ENCODE data around the gene NUCKS1. TPM values are rescaled to one million over a fixed set of nuclear protein-coding genes. Genes with fewer than 3 reads are reported as not detected.

The NUCKS1 gene
- total and polyA plus RNA-seq, 10 donors, result 26.9 to 142 (median 96.7) TPM

GRCh38 chr1:205766570-205766969, 16.6 kb upstream of the NUCKS1 start:
- intact Hi-C loops (cut with DNase I; ENCODE audit: low total_unique reads), result no loop called here
- no peak overlapping the region for H3K4me3 ChIP-seq
- 71 to 93% (median 85%) methylated on average over 3 of the region's 3 CpGs for WGBS, 5 donors

GRCh38 chr1:205766038-205766437, 16.1 kb upstream of the NUCKS1 start:
- H3K36me3 ChIP-seq, result peaks cover 0 to 44% (median 19%) of the 10 kb centered on the region in 6 donors
- WGBS, 5 donors, result 67 to 75% (median 69%) methylated on average over 5 of the region's 5 CpGs
- no peaks in the 10 kb centered on the region for H3K4me1 ChIP-seq
- H3K4me3 ChIP-seq, result no peak overlapping the region
- H3K27ac ChIP-seq, result no peak overlapping the region
- intact Hi-C loops (cut with DNase I; ENCODE audit: low total_unique reads), result no loop called here
- no peak for TF ChIP-seq POLR2AphosphoS5 (IDR thresholded peaks at IDR 0.05)
- TF ChIP-seq POLR2A (IDR thresholded peaks at IDR 0.05), result no peak
- TF ChIP-seq CTCF (IDR thresholded peaks at IDR 0.05 in 8 of 11, conservative IDR thresholded peaks at IDR 0.05 in 3 of 11), result no peak
- H3K9me3 ChIP-seq, result no peaks in the 10 kb centered on the region
- no peaks in the 10 kb centered on the region for H3K27me3 ChIP-seq (replicated peaks in 1 of 7)
- no peak for DNase-seq

More at GRCh38 chr1:205766570-205766969, 16.6 kb upstream of the NUCKS1 start:
- TF ChIP-seq CTCF (IDR thresholded peaks at IDR 0.05 in 8 of 11, conservative IDR thresholded peaks at IDR 0.05 in 3 of 11), result no peak
- TF ChIP-seq POLR2AphosphoS5 (IDR thresholded peaks at IDR 0.05), result no peak
- H3K27ac ChIP-seq, result no peak overlapping the region
- no peaks in the 10 kb centered on the region for H3K27me3 ChIP-seq (replicated peaks in 1 of 7)
- peaks cover 0 to 50% (median 19%) of the 10 kb centered on the region in 6 donors for H3K36me3 ChIP-seq
- H3K4me1 ChIP-seq, result peaks cover 0 to 5% (median 0%) of the 10 kb centered on the region in 6 donors
- no peak for DNase-seq
- no peaks in the 10 kb centered on the region for H3K9me3 ChIP-seq

- Histone ChIP-seq H3K27me3 (replicated peaks in 1 of 7) (no peaks in the 10 kb centered on the region), H3K27ac (no peak overlapping the region), H3K9me3 (no peaks in the 10 kb centered on the region), H3K4me3 (no peak overlapping the region), H3K36me3 (peaks cover 0 to 30% (median 8%) of the 10 kb centered on the region in 6 donors), H3K4me1 (no peaks in the 10 kb centered on the region)
- TF ChIP-seq CTCF (IDR thresholded peaks at IDR 0.05 in 8 of 11, conservative IDR thresholded peaks at IDR 0.05 in 3 of 11) (no peak), POLR2AphosphoS5 (IDR thresholded peaks at IDR 0.05) (no peak), POLR2A (IDR thresholded peaks at IDR 0.05) (no peak)
- WGBS, 5 donors, result 86 to 97% (median 97%) methylated on average over 2 of the region's 2 CpGs
- no peak for DNase-seq
- intact Hi-C loops (cut with DNase I; ENCODE audit: low total_unique reads), result no loop called here
These were observed 14.6 kb upstream of the NUCKS1 start for GRCh38 chr1:205764578-205764977.

- TF ChIP-seq POLR2AphosphoS5 (IDR thresholded peaks at IDR 0.05), result no peak
- no peak for TF ChIP-seq POLR2A (IDR thresholded peaks at IDR 0.05)
- TF ChIP-seq CTCF (IDR thresholded peaks at IDR 0.05 in 8 of 11, conservative IDR thresholded peaks at IDR 0.05 in 3 of 11), result no peak
- H3K9me3 ChIP-seq, result no peaks in the 10 kb centered on the region
- H3K27me3 ChIP-seq (replicated peaks in 1 of 7), result no peaks in the 10 kb centered on the region
- no peak overlapping the region for H3K27ac ChIP-seq
- DNase-seq, result no peak
- H3K4me3 ChIP-seq, result no peak overlapping the region
- H3K36me3 ChIP-seq, result peaks cover 0 to 24% (median 4%) of the 10 kb centered on the region in 6 donors
- H3K4me1 ChIP-seq, result no peaks in the 10 kb centered on the region
- intact Hi-C loops (cut with DNase I; ENCODE audit: low total_unique reads), result no loop called here
These were observed 14.0 kb upstream of the NUCKS1 start for GRCh38 chr1:205763980-205764379.

Measured in spleen (tissue), 11 donors.